ENCODE results near the gene WDR70. TPM values are rescaled to one million over a fixed set of nuclear protein-coding genes. Genes with fewer than 3 reads are reported as not detected.

Gene WDR70
- total RNA-seq, 1 donor from 2014 or later: 43.0 TPM

DNA sequence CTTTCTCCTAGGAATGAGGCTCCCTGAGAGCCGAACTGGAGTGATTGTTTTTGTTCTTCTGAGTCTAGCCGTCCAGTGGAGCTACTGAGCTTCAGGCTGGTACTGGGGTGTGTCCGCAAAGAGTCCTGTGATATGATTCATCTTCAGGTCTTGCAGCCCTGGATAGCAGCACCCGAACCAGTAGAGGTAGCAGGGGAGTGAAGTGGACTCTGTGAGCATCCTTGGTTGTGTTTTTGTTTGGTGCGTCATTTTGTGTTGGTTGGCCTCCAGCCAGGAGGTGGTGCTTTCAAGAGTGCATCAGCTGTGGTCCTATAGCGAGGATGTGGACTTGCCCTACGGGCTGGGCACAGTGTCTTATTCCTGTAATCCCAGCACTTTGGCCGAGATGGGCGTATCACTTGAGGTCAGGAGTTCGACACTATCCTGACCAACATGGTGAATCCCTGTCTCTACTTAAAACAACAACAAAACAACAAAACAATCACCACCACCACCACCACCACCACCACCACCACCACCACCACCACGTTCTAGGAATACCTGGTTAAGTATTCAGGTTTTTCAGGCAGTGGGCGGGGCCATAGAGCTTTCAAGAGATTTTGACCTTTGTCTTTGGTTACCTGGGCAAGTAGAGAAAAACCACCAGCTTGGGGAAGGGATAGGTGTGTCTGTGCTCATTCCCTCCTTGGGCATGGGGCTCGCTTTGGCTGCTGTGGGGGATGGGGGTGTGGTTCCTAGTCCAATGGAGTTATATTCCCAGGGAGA is 154.0 kb downstream of the WDR70 start:
- TF ChIP-seq, protein P1, sequence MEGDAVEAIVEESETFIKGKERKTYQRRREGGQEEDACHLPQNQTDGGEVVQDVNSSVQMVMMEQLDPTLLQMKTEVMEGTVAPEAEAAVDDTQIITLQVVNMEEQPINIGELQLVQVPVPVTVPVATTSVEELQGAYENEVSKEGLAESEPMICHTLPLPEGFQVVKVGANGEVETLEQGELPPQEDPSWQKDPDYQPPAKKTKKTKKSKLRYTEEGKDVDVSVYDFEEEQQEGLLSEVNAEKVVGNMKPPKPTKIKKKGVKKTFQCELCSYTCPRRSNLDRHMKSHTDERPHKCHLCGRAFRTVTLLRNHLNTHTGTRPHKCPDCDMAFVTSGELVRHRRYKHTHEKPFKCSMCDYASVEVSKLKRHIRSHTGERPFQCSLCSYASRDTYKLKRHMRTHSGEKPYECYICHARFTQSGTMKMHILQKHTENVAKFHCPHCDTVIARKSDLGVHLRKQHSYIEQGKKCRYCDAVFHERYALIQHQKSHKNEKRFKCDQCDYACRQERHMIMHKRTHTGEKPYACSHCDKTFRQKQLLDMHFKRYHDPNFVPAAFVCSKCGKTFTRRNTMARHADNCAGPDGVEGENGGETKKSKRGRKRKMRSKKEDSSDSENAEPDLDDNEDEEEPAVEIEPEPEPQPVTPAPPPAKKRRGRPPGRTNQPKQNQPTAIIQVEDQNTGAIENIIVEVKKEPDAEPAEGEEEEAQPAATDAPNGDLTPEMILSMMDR (IDR thresholded peaks at IDR 0.05; ENCODE audit: unreplicated experiment): no peak
- H3K4me3 Mint-ChIP-seq (ENCODE audit: low read depth): no peak overlapping the region
- no peaks in the 10 kb centered on the region for H3K4me1 Mint-ChIP-seq (ENCODE audit: low read depth)
- H3K27me3 Mint-ChIP-seq: no peaks in the 10 kb centered on the region
- no peak overlapping the region for H3K27ac Mint-ChIP-seq
- H3K9me3 Mint-ChIP-seq (ENCODE audit: low read depth): peaks cover 20% of the 10 kb centered on the region
- no peak for DNase-seq (ENCODE audit: low spot score, unreplicated experiment)
- peaks cover 28% of the 10 kb centered on the region for H3K36me3 Mint-ChIP-seq (ENCODE audit: insufficient read depth)

DNA sequence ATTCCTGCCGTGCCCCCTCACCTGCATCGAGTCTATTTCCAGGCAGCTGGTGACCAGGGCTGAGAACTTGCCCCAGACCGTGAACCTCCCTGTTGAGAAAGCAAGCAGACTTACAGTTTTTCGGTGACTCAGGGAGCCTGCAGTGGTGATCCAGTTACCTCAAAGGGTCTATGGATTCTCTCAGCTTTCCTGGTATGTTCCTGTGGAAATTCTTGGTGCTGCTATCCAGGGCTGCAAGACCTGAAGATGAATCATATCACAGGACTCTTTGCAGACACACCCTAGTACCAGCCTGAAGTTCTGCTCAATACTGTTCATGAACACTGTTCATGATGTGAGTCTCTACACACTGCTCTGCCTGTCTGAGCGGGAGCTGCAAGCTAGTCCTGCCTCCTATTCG is 154.7 kb downstream of the WDR70 start:
- no peak overlapping the region for H3K27ac Mint-ChIP-seq
- H3K4me3 Mint-ChIP-seq (ENCODE audit: low read depth): no peak overlapping the region
- no peak for DNase-seq (ENCODE audit: low spot score, unreplicated experiment)
- H3K27me3 Mint-ChIP-seq: no peaks in the 10 kb centered on the region
- H3K9me3 Mint-ChIP-seq (ENCODE audit: low read depth): peaks cover 18% of the 10 kb centered on the region
- TF ChIP-seq, protein P1 (IDR thresholded peaks at IDR 0.05; ENCODE audit: unreplicated experiment): no peak
- peaks cover 26% of the 10 kb centered on the region for H3K36me3 Mint-ChIP-seq (ENCODE audit: insufficient read depth)
- H3K4me1 Mint-ChIP-seq (ENCODE audit: low read depth): no peaks in the 10 kb centered on the region

DNA sequence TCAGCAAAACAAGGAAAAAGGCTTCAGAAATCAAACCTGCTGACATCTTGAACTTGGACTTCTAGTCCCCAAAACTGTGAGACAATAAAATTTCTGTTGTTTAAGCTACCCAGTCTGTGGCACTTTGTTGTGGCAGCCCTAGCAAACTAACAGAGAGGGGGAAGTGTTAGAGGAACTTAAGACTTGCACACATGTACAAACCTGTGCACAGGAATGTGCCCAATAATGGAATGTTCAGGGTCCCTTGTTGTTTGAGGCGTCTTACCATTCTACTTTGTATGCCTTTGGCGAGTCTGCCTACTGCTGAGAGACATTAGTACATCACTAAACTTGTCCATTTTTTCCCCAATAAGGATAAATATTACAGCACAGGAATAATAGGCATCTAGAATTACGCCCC is 160.3 kb downstream of the WDR70 start:
- Mint-ChIP-seq H3K9me3 (ENCODE audit: low read depth) (no peaks in the 10 kb centered on the region), H3K27ac (no peak overlapping the region), H3K27me3 (no peaks in the 10 kb centered on the region), H3K4me3 (ENCODE audit: low read depth) (no peak overlapping the region), H3K36me3 (ENCODE audit: insufficient read depth) (peaks cover 3% of the 10 kb centered on the region), H3K4me1 (ENCODE audit: low read depth) (peaks cover 9% of the 10 kb centered on the region)
- TF ChIP-seq, protein P1 (IDR thresholded peaks at IDR 0.05; ENCODE audit: unreplicated experiment): no peak
- no peak for DNase-seq (ENCODE audit: low spot score, unreplicated experiment)

DNA sequence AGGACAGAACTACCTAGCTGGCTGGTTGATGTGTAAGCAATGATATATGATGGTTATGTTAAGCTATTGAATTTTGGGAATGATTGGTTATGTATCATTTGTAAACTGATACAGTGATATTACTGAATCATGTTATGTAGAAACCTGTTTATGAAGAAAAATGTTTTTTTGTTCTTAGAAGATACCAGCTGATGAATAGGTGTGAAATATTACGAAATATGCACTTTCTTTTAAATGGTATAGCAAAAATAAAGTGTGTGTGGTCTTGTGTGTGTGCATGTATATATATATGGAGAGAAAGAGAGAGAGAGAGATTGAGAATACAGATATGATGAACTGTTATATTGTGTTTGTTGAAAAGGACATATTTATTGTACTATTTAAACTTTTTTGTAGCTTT is 164.1 kb downstream of the WDR70 start:
- Mint-ChIP-seq H3K27me3 (no peaks in the 10 kb centered on the region), H3K27ac (no peak overlapping the region), H3K9me3 (ENCODE audit: low read depth) (no peaks in the 10 kb centered on the region), H3K4me1 (ENCODE audit: low read depth) (peaks cover 9% of the 10 kb centered on the region), H3K4me3 (ENCODE audit: low read depth) (no peak overlapping the region), H3K36me3 (ENCODE audit: insufficient read depth) (no peaks in the 10 kb centered on the region)
- DNase-seq (ENCODE audit: low spot score, unreplicated experiment): no peak
- TF ChIP-seq, protein P1 (IDR thresholded peaks at IDR 0.05; ENCODE audit: unreplicated experiment): no peak

DNA sequence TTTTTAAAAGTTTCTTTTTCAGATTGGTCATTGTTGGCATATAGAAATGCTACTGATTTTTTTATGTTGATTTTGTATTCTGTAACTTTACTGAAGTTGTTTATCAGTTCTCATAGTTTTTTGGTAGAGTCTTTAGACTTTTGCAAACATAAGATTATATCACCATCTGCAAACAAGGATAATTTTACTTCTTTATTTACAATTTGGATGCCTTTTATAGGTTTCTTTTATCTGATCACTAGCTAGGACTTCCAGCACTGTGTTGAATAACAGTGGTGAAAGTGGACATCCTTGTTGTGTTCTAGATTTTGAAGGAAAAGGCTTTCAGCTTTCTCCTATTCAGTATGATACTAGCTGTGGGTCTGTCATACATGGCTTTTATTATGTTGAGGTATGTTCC is 170.3 kb downstream of the WDR70 start:
- TF ChIP-seq, protein P1 (IDR thresholded peaks at IDR 0.05; ENCODE audit: unreplicated experiment): no peak
- DNase-seq (ENCODE audit: low spot score, unreplicated experiment): no peak
- Mint-ChIP-seq H3K27ac (no peak overlapping the region), H3K27me3 (no peaks in the 10 kb centered on the region), H3K36me3 (ENCODE audit: insufficient read depth) (no peaks in the 10 kb centered on the region), H3K4me3 (ENCODE audit: low read depth) (no peak overlapping the region), H3K9me3 (ENCODE audit: low read depth) (peaks cover 9% of the 10 kb centered on the region), H3K4me1 (ENCODE audit: low read depth) (peaks cover 1% of the 10 kb centered on the region)
